RCC 7860 (cell line): ENCODE data around the gene ID4.
"Not testable (repeated sequence)": the region's sequence is repeated elsewhere in the genome, so short reads cannot be mapped to it uniquely, and the experiment has no call there.

Experiments
- DNase-seq: peaks from one replicate; pipeline ENCODE4 v3.0.0-alpha.2; 2015; ENCODE audit warnings: low spot score
- FAIRE-seq: peaks from 2 replicates; lab custom pipeline; 2012; peaks lifted over from hg19 to GRCh38; lab: Jason Lieb, UNC

ID4 gene

GRCh38 chr6:19831358-19831757 lies 5.8 kb upstream of the ID4 start:
- peak; percentile 84 for FAIRE-seq

GRCh38 chr6:19833947-19834346 lies 3.2 kb upstream of the ID4 start:
- DNase-seq: no peak
- no peak for FAIRE-seq

More at GRCh38 chr6:19831358-19831757, 5.8 kb upstream of the ID4 start:
- peak; percentile 57 for DNase-seq

GRCh38 chr6:19834858-19835257 lies 2.3 kb upstream of the ID4 start:
- peak; percentile 59 for DNase-seq
- peak; percentile 90 for FAIRE-seq

GRCh38 chr6:19835605-19836004 lies 1.6 kb upstream of the ID4 start:
- no peak for FAIRE-seq

GRCh38 chr6:19837511-19838441 lies 606 bp downstream of the ID4 start:
- FAIRE-seq (no peak), DNase-seq (peak; percentile 11)

More at GRCh38 chr6:19835605-19836004, 1.6 kb upstream of the ID4 start:
- DNase-seq: no peak

GRCh38 chr6:19838442-19839236 lies 1.5 kb downstream of the ID4 start:
- DNase-seq (peak; percentile 58), FAIRE-seq (peak; percentile 48)

- DNase-seq (no peak), FAIRE-seq (no peak)
Observed at GRCh38 chr6:19839237-19839546, 2.0 kb downstream of the ID4 start.

GRCh38 chr6:19839788-19840187 lies 2.6 kb downstream of the ID4 start:
- FAIRE-seq (no peak), DNase-seq (no peak)

- FAIRE-seq (no peak), DNase-seq (no peak)
Observed at GRCh38 chr6:19841181-19841580, 4.0 kb downstream of the ID4 start.

GRCh38 chr6:19842030-19842615 lies 5.0 kb downstream of the ID4 start:
- DNase-seq (no peak), FAIRE-seq (no peak)

- DNase-seq (no peak), FAIRE-seq (no peak)
Observed at GRCh38 chr6:19844689-19845088, 7.5 kb downstream of the ID4 start.

GRCh38 chr6:19845266-19846041 lies 8.3 kb downstream of the ID4 start:
- no peak for FAIRE-seq
- DNase-seq: no peak

GRCh38 chr6:19848465-19849029 lies 11.4 kb downstream of the ID4 start:
- FAIRE-seq (no peak), DNase-seq (no peak)

- no peak for DNase-seq
- no peak for FAIRE-seq
Observed at GRCh38 chr6:19849196-19849595, 12.0 kb downstream of the ID4 start.

GRCh38 chr6:19849755-19850154 lies 12.6 kb downstream of the ID4 start:
- FAIRE-seq (no peak), DNase-seq (no peak)

GRCh38 chr6:19851241-19852089 lies 14.3 kb downstream of the ID4 start:
- FAIRE-seq (peak; percentile 66), DNase-seq (peak; percentile 70)

- no peak for DNase-seq
- no peak for FAIRE-seq
Observed at GRCh38 chr6:19852090-19852457, 14.9 kb downstream of the ID4 start.

GRCh38 chr6:19852927-19853326 lies 15.8 kb downstream of the ID4 start:
- FAIRE-seq: no peak
- DNase-seq: no peak

GRCh38 chr6:19854421-19855015 lies 17.3 kb downstream of the ID4 start:
- not testable (repeated sequence) for FAIRE-seq, DNase-seq
